Activated naive CD4-positive, alpha-beta T cell (primary cell): Measurements from ENCODE around the gene PLXDC1.
A peak's percentile ranks its signal among the peaks of the same experiment; 100 is the strongest.

Experiments used
- DNase-seq, 4 experiments: peaks; one replicate each; lab custom pipeline; 2025; lab: John Stamatoyannopoulos, UW

Gene PLXDC1

GRCh38 chr17:39151150-39151942, at the start of gene PLXDC1:
TSS of gene PLXDC1 (minus strand) at chr17:39151637. CDS start at chr17:39151437, 200 bp downstream.
- DNase-seq: peak in 1 of 4 experiments; percentile 9

GRCh38 chr17:39200957-39201510, 49.6 kb upstream of the PLXDC1 start:
- DNase-seq: no peak

GRCh38 chr17:39200070-39200879, 48.8 kb upstream of the PLXDC1 start, which contains the start of gene RPL19:
TSS of gene RPL19 (plus strand) at chr17:39200283. CDS start at chr17:39200345, 62 bp downstream.
- DNase-seq: peak; percentile 50 to 71 (median 66)

GRCh38 chr17:39199820-39200069, 48.3 kb upstream of the PLXDC1 start:
- peak; percentile 50 to 74 (median 64) for DNase-seq

- DNase-seq: no peak
These were observed 46.7 kb upstream of the PLXDC1 start for GRCh38 chr17:39198186-39198566.

GRCh38 chr17:39197380-39198185, 46.1 kb upstream of the PLXDC1 start, which contains the start of gene CACNB1:
TSS of gene CACNB1 (minus strand) at chr17:39197669. CDS start at chr17:39197495, 174 bp downstream.
- peak; percentile 25 to 65 (median 36) for DNase-seq

- DNase-seq: peak in 1 of 4 experiments; percentile 11
These were observed 45.4 kb upstream of the PLXDC1 start for GRCh38 chr17:39196808-39197291.

GRCh38 chr17:39196241-39196807, 44.9 kb upstream of the PLXDC1 start:
- no peak for DNase-seq

- DNase-seq: no peak
These were observed 44.2 kb upstream of the PLXDC1 start for GRCh38 chr17:39195568-39196160.

GRCh38 chr17:39194985-39195524, 43.6 kb upstream of the PLXDC1 start:
- no peak for DNase-seq

- DNase-seq: no peak
These were observed 42.9 kb upstream of the PLXDC1 start for GRCh38 chr17:39194089-39194984.

GRCh38 chr17:39193346-39193745, 41.9 kb upstream of the PLXDC1 start:
- DNase-seq: no peak

- no peak for DNase-seq
These were observed 41.5 kb upstream of the PLXDC1 start for GRCh38 chr17:39192901-39193300.

GRCh38 chr17:39191750-39192510, 40.5 kb upstream of the PLXDC1 start:
- no peak for DNase-seq

- no peak for DNase-seq
These were observed 35.9 kb upstream of the PLXDC1 start for GRCh38 chr17:39187152-39187830.

- no peak for DNase-seq
These were observed 35.1 kb upstream of the PLXDC1 start for GRCh38 chr17:39186481-39187002.

GRCh38 chr17:39183720-39184119, 32.3 kb upstream of the PLXDC1 start:
- no peak for DNase-seq

GRCh38 chr17:39183045-39183444, 31.6 kb upstream of the PLXDC1 start:
- no peak for DNase-seq
